Stimulated activated CD8-positive, alpha-beta memory T cell treated with anti-CD3 and anti-CD28 coated beads, Interleukin-4, amount 100 ng/mL, for 48 hours (primary cell): ENCODE measurements around the gene THOC3.
"Not testable (repeated sequence)": the region's sequence is repeated elsewhere in the genome, so short reads cannot be mapped to it uniquely, and the experiment has no call there.

Experiments used
- DNase-seq: peaks from one replicate; pipeline ENCODE4 v3.0.0-alpha.2; 2020

THOC3 gene, protein sequence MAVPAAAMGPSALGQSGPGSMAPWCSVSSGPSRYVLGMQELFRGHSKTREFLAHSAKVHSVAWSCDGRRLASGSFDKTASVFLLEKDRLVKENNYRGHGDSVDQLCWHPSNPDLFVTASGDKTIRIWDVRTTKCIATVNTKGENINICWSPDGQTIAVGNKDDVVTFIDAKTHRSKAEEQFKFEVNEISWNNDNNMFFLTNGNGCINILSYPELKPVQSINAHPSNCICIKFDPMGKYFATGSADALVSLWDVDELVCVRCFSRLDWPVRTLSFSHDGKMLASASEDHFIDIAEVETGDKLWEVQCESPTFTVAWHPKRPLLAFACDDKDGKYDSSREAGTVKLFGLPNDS

DNA sequence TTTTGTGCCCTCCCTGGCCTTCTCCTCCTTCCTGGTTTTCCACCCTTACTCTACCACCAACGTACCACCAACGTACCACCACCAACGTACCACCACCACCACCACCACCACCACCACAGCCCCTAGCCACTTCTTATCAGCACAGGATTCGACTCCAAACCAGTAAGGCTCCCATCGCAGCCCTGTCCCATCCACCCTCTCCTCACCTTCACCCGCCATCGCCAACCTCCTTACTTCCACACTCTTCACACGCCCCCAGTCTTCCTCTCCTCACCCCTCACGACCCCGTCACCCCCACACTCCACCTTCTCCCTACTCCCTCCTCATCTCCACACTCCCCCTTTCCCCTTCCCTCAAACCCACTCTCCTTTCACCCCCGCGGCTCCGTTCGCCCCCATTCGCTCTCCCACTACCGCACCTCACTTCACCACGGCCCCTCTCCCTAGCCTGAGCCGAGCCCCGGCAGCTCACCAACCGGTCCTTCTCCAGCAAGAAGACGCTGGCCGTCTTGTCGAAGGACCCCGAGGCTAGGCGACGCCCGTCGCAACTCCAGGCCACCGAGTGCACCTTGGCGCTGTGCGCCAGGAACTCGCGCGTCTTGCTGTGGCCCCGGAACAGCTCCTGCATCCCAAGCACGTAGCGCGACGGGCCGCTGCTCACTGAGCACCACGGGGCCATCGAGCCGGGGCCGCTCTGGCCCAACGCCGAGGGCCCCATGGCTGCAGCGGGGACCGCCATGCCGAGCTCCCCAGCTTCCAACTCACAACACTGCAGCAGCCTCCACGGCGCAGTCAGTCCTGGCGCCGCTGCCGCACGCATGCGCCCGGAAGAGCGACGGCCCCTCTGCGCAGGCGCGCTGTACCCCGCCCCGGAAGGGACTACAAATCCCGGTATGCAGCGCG is at the start of gene THOC3:
THOC3 (minus strand) TSS at position 845 of the 902 bp plus-strand sequence; CDS start at position 738, 107 bp downstream.
- peak; percentile 72 for DNase-seq

DNA sequence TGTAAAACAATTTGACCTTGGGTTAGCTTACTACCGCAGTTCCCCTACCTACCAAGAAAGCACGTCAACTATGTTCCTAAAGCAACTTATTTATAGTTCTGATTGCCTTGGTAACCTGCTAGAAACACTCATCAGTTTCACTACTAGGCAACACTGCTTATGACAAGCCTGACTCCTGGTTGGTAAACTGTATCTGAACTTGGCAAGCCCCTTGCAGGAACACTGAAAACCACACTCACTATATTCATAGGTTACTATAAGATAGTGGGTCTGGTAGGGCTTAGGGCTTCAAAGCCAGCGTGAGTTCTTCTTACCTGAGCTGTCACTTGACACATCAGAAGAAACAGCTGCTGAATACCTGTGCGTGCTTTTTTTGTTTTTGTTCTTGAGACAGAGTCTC is 49.2 kb upstream of the THOC3 start:
- DNase-seq, result not testable (repeated sequence)

DNA sequence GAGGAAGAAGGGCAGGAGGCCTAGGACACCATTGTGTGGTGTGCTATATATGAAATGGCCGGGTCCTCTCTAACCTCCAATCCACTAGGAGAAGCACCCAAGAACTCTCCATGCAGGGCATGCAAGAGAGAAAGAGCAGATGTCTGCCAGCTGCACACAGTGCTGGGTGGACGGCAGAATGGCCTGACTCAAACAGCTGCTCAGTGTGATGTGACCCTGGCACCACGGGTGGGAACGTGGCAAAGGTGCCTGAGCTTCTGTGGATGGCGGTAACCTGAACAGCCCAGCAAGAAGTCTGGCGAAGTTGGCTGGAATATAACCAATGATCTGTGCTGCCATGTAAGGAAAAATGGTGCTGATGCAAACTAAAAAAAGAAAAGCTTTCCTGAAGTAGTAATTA is 46.2 kb upstream of the THOC3 start:
- DNase-seq, result not testable (repeated sequence)

DNA sequence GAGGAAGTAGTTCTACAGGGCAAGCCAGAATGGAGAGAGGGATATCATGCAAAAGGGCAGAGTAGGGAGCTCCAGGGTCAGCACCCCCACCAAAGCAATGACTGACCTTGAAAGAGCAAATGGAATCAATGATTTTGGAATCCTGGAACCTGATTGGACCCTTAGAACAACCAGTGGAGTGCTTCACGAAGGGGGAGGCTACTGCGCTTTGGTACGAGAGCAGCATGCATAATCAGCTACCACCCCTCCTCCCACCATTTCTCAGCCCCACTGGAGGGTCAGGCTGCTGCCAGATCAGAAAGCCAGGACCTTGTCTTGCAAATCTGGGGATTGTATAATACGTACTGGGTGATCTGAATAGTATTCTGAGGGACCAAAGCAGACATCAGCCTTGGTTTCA is 43.0 kb upstream of the THOC3 start:
- not testable (repeated sequence) for DNase-seq

DNA sequence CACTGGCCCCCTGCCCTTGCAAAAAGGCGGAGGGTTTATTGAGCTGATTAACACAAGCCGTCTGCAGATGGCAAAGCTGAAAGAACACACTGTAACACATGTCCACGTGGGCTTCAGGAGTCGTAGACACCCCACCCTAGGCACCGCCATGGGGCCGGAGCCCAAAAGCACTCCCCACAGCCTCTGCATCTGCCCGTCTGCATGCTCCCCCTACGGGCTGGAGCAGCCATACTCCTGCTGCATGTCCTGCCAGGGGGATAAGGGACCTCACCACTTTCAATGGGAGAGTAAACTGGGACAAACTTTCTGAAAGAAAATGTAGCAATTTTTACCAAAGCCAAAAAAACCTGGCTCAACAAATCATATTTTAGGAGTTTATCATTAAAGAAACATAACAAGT is 42.1 kb upstream of the THOC3 start:
- not testable (repeated sequence) for DNase-seq

DNA sequence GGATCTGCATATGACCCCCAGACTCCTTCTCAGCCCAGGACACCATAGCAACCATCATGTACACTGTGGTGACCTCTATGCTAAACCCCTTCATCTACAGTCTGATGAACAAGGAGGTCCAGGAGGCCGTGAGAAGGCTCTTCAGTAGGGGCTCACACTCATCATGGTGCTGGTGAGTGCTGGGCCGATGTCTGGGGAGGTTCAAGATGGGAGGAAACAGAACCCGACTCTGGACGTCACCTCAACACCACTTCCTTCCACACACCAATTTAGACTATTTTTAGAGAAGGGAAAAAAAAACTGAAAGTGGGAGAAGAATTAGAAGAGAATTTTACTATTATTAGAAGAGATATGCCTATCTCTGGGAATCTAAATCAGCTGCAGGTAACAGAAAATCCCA is 39.1 kb upstream of the THOC3 start:
- not testable (repeated sequence) for DNase-seq

DNA sequence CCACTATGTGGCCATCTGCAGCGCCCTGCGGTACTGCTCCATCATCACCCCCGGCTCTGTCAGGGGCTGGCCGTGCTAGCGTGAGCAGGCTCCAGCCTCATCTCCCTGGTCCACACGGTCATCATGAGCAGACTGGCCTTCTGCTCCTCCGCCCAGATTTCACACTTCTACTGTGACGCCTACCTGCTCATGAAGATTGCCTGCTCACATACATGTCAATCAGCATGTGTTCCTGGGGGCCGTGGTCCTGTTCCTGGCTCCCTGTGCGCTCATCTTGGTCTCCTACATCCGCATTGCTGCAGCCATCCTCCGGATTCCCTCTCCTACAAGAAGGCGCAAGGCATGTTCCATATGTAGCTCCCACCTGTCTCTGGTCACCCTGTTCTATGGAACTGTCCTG is 38.7 kb upstream of the THOC3 start:
- DNase-seq, result not testable (repeated sequence)

DNA sequence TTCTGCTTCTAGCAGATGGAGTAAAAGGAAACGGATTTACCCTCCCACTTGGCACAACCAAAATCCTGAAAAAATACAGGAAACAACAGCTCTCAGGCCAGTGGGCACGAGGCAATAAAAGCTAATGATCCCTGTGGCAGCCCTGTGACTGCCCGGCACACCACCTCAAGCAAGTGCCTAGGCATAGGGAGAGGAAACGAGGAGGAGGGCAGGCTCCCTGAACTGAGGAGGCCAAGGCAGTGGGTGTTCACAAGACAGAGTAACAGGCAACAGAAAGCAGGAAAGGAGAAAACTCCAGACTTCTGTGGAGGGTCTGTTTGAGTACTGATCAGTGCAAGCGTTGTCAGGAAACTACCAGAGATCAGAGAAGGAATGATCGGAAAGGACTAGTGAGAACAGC is 29.9 kb upstream of the THOC3 start:
- DNase-seq, result not testable (repeated sequence)

DNA sequence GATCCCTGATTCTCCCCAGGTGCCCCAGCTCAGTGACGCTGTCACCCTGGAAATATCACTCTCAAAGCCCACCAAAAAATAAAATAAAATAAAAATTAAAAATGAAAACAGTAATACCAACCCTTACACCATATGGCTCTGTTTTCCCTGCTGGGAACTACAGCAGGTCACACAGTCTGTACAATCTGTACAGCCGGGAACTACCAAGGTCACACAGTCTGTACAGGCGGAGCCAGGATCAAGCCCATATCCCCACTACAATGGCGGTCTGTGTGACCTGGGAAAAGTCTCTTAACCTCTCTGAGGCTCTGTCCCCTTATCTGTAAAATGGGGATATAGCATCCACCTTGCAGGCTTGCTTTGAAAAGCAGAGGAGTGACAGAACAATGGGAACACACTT is 29.4 kb upstream of the THOC3 start:
- not testable (repeated sequence) for DNase-seq

DNA sequence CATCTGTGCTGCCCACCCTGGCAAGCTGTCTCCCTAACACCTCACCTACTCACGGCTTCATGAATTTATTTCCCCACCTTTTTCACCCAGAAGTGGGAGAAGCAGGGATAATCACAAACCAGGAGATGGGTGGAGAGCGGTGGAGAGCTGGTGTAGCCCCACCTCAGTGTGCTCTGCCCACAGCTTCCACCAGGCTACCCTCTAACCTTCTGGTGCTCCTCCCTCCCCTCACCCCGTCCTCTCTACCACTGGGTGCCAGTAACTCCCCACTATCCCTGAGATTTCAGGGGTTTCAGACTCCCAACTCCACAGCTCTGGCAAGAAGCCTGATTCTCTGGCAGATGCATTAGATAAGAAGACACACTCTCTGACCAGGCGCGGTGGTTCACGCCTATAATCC is 28.7 kb upstream of the THOC3 start:
- DNase-seq, result not testable (repeated sequence)

DNA sequence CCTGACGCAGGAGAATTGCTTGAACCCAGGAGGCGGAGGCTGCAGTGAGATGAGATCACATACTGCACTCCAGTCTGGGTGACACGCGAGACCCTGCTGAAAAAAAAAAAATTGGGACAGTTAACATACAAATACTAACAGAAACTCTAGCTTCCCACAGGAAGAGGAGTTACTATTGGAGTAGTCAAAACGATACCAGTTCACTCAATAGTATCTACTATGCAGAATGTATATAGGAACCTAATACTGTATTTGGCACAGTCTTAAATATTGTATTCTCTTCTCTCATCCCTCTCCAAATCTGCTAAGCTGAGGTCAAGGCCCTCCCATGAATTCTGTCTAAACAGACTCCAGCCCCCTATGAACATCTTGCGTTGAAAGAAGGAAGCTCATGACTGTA is 27.4 kb upstream of the THOC3 start:
- not testable (repeated sequence) for DNase-seq

DNA sequence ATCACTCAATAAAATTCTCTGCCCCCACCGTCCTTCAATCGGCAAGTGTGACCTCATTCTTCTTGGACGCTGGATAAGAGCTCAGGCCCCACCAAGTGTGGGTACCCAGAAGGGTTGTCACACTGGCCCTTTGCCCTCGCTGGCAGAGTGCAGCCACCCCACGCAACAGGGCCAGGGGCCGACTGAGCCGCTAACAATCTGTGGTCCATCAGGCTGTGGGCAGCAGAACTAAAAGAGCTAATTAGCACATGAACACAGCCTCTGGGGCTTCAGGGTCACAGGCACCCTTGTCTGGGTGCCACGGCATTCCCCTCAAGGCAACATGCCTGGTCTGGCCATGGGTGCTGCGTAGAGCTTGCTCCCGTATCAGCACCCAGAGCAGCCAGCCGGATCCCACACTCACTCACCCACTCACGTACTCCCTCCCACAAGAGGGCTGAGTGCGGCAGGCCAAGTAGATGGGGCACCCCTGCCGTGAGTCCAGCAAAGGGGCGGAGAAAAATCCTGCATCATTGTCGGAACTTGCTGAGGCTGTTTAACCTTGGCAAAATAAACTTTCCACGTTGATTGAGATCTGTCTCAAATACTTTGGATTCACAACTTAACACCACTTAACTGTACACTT is 11.4 kb upstream of the THOC3 start:
- DNase-seq, result not testable (repeated sequence)

DNA sequence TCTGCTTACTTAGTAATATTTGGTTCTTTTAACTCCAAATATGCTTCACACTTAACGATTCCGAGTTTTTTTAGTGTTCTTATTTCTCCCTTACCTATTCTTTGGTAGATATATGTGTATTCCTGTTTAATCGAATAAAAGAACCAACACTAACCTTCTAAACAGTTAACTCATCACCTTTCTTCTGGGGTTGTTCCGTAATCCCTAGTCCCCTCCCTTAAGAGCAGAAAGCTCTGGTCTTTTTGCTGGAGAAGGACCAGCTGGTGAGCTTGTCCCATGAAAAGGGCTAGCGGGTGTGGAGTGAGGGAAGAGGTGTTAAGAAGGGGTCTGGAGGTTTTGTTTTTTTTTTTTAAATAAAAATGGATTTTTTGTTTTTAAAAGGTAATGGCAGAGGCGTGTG is 266 bp upstream of the THOC3 start:
- not testable (repeated sequence) for DNase-seq

DNA sequence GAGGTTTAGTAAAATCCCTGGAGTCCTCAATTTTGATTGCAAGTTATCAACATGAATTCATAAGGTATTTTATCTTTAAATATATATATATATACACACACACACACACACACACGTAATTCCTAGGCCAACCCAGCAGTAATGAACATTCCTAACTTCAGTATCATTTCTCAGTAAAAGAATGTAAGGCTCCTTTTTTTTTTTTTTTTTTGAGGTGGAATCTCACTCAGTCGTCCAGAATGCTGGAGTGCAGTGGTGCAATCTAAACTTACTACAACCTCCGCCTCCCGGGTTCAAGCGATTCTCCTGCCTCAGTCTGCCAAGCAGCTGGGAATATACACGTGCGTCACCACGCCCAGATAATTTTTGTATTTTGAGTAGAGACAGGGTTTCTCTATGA is 5.8 kb downstream of the THOC3 start:
- DNase-seq, result not testable (repeated sequence)

DNA sequence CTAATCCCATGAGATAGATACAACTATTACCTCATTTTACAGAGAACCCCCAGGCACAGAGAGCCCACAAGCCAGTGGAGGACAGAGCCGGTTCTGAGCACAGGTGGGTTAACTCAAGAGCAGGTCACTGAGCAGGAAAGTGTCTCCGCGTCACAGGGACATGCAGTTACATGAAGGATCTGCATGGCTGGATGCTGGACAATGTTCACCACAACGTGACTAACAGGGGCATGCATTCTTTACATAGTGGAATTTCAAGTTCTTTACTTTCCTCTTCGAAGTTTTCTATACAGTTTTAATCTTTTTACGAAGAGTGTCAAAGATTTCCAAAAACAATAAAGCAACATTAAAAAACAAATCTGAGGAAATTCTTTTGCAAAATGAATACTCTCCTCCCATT is 7.9 kb downstream of the THOC3 start:
- DNase-seq, result not testable (repeated sequence)

DNA sequence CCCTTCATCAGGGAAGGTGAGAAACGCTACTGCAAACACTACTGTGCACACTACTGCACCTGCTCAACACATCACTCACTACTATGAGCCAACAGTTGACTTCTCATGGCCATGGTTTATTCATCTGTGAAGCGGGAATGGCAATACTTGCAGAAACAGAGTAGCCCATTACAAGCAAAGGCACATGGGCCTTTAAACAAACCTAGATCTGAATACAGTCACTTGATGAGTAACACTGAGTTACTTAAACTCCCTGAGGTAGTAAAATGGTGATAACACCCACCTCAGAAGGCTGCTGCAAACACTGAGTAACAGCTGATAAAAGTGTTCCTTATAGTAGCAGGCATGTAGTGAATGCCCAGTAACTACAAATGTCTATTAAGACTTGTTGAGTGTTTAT is 9.6 kb downstream of the THOC3 start:
- DNase-seq, result not testable (repeated sequence)

DNA sequence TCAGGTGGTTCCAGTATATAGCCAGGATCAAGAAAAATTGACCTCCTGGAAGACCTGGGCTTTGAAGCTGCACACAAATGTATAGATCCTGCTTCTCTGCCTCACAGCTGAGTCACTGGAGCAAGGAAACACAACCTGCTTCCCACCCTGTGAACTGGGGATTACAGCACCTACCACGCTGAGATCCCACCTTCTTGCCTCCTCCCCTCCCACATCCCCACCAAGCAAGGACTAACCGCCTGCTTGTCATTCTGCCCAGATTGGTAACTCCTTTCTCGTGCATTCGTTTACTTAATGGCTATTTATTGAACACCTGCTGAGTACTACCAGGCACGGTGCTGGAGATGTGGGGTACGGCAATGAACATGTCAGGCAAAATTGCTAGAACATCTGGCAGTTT is 14.0 kb downstream of the THOC3 start:
- DNase-seq, result not testable (repeated sequence)

DNA sequence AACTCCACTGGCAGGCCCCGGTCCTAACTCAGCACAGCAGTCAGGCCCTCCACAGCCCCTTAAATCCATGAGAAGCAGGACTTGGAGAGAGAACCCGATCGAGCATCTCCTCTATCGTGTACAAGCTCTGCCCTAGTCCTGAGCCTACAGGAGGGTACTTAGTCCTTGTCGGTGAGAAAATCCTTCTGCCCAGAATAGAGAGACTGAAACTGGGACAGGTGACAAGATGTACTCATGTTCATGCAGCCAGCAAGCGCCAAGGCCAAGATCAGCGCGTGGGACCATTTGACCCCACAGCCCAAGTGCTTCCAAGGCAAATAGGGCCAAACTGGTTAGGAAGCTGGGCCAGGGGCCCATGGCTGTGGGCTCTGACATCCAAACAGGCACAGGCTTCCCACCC is 15.3 kb downstream of the THOC3 start:
- not testable (repeated sequence) for DNase-seq

DNA sequence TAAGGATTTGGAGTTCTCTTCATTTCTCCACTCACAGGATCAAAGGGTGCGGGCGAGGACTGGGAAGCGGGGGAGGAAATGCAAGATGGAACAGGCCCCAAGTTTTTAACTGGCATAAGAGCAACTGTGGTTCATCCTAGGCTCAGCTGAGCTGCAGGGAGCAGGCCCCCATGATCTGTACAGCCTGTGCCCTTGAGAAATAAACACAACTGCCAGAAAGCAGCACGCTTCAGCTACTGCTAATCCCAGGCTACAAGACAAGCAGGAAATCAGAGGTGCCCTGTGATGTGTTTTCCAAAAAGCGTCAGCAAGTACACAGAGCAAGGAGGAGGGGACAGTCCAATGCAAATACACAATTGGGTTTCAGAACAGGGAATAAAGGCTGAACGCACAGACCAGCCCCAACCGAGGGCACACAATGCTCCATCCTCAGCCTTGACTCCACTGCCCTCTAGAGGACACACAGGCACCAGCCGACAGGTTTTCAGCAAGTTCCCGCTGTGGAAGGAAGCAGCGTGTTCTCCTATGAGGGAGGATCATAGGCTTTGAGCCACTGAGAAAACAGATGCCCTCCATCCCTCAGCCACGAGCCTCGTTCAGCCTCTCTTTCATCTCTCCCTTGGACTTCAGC is 16.7 kb downstream of the THOC3 start:
- DNase-seq, result not testable (repeated sequence)

DNA sequence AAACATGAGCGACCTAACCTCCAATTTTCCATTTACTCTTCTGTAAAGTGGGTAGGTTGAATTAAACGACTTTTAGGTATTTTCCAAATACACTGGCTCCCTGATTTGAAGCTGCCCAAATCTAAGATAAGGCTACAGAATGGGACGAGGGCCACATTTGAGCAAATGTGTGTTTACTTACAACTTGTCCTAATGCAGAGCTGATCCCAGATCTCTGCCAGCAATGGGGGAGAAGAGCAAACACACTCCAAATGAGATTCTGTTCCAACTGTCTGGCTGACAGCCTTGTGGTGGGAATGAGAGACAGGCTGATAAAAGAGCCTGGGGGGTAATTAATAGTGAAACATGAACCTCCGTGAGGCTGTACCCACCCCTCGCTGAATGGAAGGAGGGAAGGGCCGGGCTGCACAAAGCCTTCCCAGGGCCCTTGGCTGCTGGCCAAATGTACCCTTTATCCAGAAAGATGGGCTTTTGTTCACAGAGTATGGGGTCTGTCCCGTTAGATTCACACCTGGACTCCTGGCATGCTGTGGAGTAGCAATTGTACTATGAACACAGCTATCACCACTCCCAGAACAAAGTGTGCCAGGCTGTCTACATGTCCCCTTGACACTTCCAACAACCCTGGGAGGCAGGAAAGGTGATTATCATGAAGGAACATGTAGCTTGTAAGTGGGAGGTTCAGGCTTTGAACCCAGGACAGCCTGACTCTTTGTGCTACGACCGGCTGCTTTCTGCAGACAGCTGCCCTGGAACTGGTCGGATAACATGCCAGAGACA is 19.6 kb downstream of the THOC3 start:
- not testable (repeated sequence) for DNase-seq

DNA sequence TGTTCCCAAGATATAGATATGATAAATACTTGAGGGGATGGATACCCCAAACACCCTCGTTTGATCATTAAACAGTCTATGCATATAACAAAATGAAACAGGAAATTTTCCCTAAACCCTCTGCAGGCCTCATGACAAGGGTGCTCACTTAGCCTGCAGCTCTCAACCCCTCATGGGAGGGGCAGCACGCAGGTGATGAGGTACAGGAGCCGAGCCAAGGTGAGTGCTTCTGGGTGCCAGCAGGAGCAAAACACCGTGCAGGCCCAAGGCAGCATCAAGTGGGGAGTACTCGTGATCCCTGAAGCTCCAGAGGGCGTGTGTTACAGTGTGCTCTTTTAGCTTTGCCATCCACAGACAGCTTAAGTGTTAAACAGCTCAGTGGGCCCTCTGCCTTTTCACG is 24.9 kb downstream of the THOC3 start:
- not testable (repeated sequence) for DNase-seq

DNA sequence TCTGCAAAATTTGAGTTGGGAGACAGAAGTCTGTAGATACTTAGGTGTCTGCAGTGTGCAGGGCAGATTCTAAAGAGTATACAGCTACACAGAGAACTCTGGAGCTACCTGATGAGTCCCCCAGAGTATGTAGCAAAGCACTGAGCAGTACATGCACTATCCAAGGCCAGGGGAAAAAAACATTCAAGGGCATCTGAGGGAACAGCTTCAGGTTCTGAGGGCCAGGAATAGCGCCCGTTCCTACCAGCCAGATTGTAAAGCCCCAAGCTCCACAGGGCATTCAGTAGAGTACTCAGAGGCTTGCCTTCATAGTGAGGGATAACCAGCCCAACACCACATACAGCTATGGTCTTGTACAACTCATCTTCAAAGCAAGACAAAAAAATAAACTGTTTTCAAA is 27.5 kb downstream of the THOC3 start:
- not testable (repeated sequence) for DNase-seq
